H9 (cell line): ENCODE results near the gene ASTN1. TPM values are rescaled to one million over a fixed set of nuclear protein-coding genes. Genes with fewer than 3 reads are reported as not detected.

Experiments used
- DNase-seq: peaks from one replicate; pipeline ENCODE4 v3.0.0-alpha.2; 2017
- H2AFZ ChIP-seq: one replicate; pipeline ENCODE4 v1.6.1; 2013; ENCODE audit warnings: mild to moderate bottlenecking, low read length, control low read depth, moderate library complexity
- H2AK5ac ChIP-seq: 2 replicates; pipeline ENCODE4 v1.6.1; 2013; ENCODE audit warnings: low read length, control low read depth, mixed read lengths; ENCODE audit not compliant: insufficient read length
- H2BK120ac ChIP-seq: one replicate; pipeline ENCODE4 v1.6.1; 2013; ENCODE audit warnings: low read depth, mild to moderate bottlenecking, low read length, control low read depth, inconsistent platforms; ENCODE audit not compliant: poor library complexity, severe bottlenecking
- H2BK12ac ChIP-seq: 2 replicates; pipeline ENCODE4 v1.6.1; 2013; ENCODE audit warnings: low read length, control low read depth, mixed read lengths, low read depth; ENCODE audit not compliant: insufficient read length
- H2BK15ac ChIP-seq: 2 replicates; pipeline ENCODE4 v1.6.1; 2013; ENCODE audit warnings: low read depth, low read length, control low read depth
- H2BK20ac ChIP-seq: one replicate; pipeline ENCODE4 v1.6.1; 2013; ENCODE audit warnings: low read depth, mild to moderate bottlenecking, low read length, control low read depth, inconsistent platforms; ENCODE audit not compliant: poor library complexity, severe bottlenecking
- H2BK5ac ChIP-seq: 2 replicates; pipeline ENCODE4 v1.6.1; 2013; ENCODE audit warnings: low read length, control low read depth, mixed read lengths; ENCODE audit not compliant: insufficient read length
- H3K14ac ChIP-seq: 2 replicates; pipeline ENCODE4 v1.6.1; 2013; ENCODE audit warnings: low read length, control low read depth; ENCODE audit not compliant: insufficient read depth
- H3K18ac ChIP-seq: 2 replicates; pipeline ENCODE4 v1.6.1; 2013; ENCODE audit warnings: low read depth, mild to moderate bottlenecking, mixed read lengths, low read length, control low read depth; ENCODE audit not compliant: insufficient read length
- H3K23ac ChIP-seq: 2 replicates; pipeline ENCODE4 v1.6.1; 2013; ENCODE audit warnings: low read length, control low read depth, mixed read lengths, low read depth; ENCODE audit not compliant: insufficient read length
- H3K23me2 ChIP-seq: 2 replicates; pipeline ENCODE4 v1.6.1; 2013; ENCODE audit warnings: low read depth, mild to moderate bottlenecking, mixed read lengths, low read length, control low read depth; ENCODE audit not compliant: insufficient read length, poor library complexity, severe bottlenecking
- H3K27ac ChIP-seq: 2 replicates; pipeline ENCODE4 v1.5.1; 2013; ENCODE audit warnings: low read length, control low read depth, mixed read lengths, low read depth; ENCODE audit not compliant: insufficient read length
- H3K27me3 ChIP-seq: 2 replicates; pipeline ENCODE4 v1.6.1; 2013; ENCODE audit warnings: low read length, control low read depth, inconsistent platforms; ENCODE audit not compliant: insufficient read depth
- H3K4ac ChIP-seq: 2 replicates; pipeline ENCODE4 v1.6.1; 2013; ENCODE audit warnings: low read depth, mild to moderate bottlenecking, control low read depth, inconsistent platforms, low read length, moderate library complexity
- H3K4me1 ChIP-seq: 2 replicates; pipeline ENCODE4 v1.6.1; 2013; ENCODE audit warnings: low read length, control low read depth, inconsistent platforms; ENCODE audit not compliant: insufficient read depth
- H3K4me2 ChIP-seq: 2 replicates; pipeline ENCODE4 v1.6.1; 2013; ENCODE audit warnings: low read length, control low read depth, mixed read lengths; ENCODE audit not compliant: insufficient read length, insufficient read depth
- H3K56ac ChIP-seq: 2 replicates; pipeline ENCODE4 v1.6.1; 2013; ENCODE audit warnings: low read depth, mild to moderate bottlenecking, mixed read lengths, low read length, control low read depth; ENCODE audit not compliant: insufficient read length
- H3K79me1 ChIP-seq: 2 replicates; pipeline ENCODE4 v1.6.1; 2013; ENCODE audit warnings: low read depth, mild to moderate bottlenecking, moderate library complexity, low read length, control low read depth, inconsistent platforms; ENCODE audit not compliant: insufficient read depth, poor library complexity, severe bottlenecking
- H3K79me2 ChIP-seq: 2 replicates; pipeline ENCODE4 v1.6.1; 2013; ENCODE audit warnings: low read length, control low read depth, inconsistent platforms; ENCODE audit not compliant: insufficient read depth
- H3K9ac ChIP-seq: 2 replicates; pipeline ENCODE4 v1.6.1; 2013; ENCODE audit warnings: low read length, control low read depth, mixed read lengths; ENCODE audit not compliant: insufficient read length; ENCODE audit errors: extremely low read depth
- H3K9me3 ChIP-seq: one replicate; pipeline ENCODE4 v1.6.1; 2013; ENCODE audit warnings: low read depth, low read length, inconsistent platforms; ENCODE audit not compliant: control insufficient read depth
- H3T11ph ChIP-seq: one replicate; pipeline ENCODE4 v1.6.1; 2013; ENCODE audit warnings: mild to moderate bottlenecking, low read length, control low read depth, inconsistent platforms
- H4K20me1 ChIP-seq: one replicate; pipeline ENCODE4 v1.6.1; 2013; ENCODE audit not compliant: control insufficient read depth, insufficient read length, insufficient read depth
- H4K5ac ChIP-seq: 2 replicates; pipeline ENCODE4 v1.6.1; 2013; ENCODE audit warnings: low read depth, mild to moderate bottlenecking, mixed read lengths, low read length, control low read depth; ENCODE audit not compliant: insufficient read length
- H4K8ac ChIP-seq: replicated peaks from 2 replicates; pipeline ENCODE4 v1.6.1; 2013; ENCODE audit warnings: low read length, control low read depth, mixed read lengths, low read depth; ENCODE audit not compliant: insufficient read length
- H4K91ac ChIP-seq: 2 replicates; pipeline ENCODE4 v1.6.1; 2013; ENCODE audit warnings: low read depth, mild to moderate bottlenecking, moderate library complexity, mixed read lengths, low read length, control low read depth; ENCODE audit not compliant: insufficient read length
- H3K27ac Mint-ChIP-seq, 3 experiments: 2 replicates in 2 of 3; 3 replicates in 1 of 3; pipeline ENCODE4 v1.8.0; 2020 to 2021; ENCODE audit warnings: mixed read lengths in 3 of 3, mild to moderate bottlenecking in 1 of 3, moderate library complexity in 1 of 3
- H3K27me3 Mint-ChIP-seq: 2 replicates; pipeline ENCODE4 v1.8.0; 2021; ENCODE audit warnings: low read depth, mild to moderate bottlenecking, moderate library complexity, mixed read lengths
- H3K36me3 Mint-ChIP-seq, 3 experiments: 2 replicates in 2 of 3; 3 replicates in 1 of 3; pipeline ENCODE4 v1.8.0; 2020 to 2021; ENCODE audit warnings: low read depth in 3 of 3, mixed read lengths in 3 of 3; ENCODE audit not compliant: insufficient read depth in 1 of 3
- H3K4me1 Mint-ChIP-seq, 2 experiments: 2 replicates each; pipeline ENCODE4 v1.8.0; 2020; ENCODE audit warnings: mixed read lengths in 2 of 2
- H3K4me3 Mint-ChIP-seq, 2 experiments: 2 replicates in 1 of 2; 3 replicates in 1 of 2; pipeline ENCODE4 v1.8.0; 2020 to 2021; ENCODE audit warnings: mild to moderate bottlenecking in 2 of 2, mixed read lengths in 2 of 2, moderate library complexity in 1 of 2
- H3K9me3 Mint-ChIP-seq, 2 experiments: 2 replicates in 1 of 2; 3 replicates in 1 of 2; pipeline ENCODE4 v1.8.0; 2020; ENCODE audit warnings: mild to moderate bottlenecking in 2 of 2, mixed read lengths in 2 of 2, moderate library complexity in 1 of 2
- WGBS: extraction: QIAGEN DNeasy Blood & Tissue Kit; methylation state at CpG from one replicate; pipeline ENCODE4 v1.1.7; 2013; ENCODE audit warnings: missing lambda C conversion rate, low lambda C conversion rate, mixed read lengths; ENCODE audit not compliant: insufficient read length; ENCODE audit errors: extremely low coverage; 5-methylcytosine and 5-hydroxymethylcytosine counted together
- total RNA-seq: library from RNA; stranded (reverse); gene quantifications from 2 replicates; pipeline ENCODE4 v1.2.1, GENCODE V29; 2021
- TF ChIP-seq, protein P1 (sequence below): fragments of 200-600 bp; sonication (generic); conservative IDR thresholded peaks from 3 replicates; pipeline ENCODE4 v1.8.0; 2021; ENCODE audit warnings: antibody characterized with exemption, mild to moderate bottlenecking

ASTN1 gene
- total RNA-seq, 1 experiment from 2014 or later, result 0.98 TPM

DNA sequence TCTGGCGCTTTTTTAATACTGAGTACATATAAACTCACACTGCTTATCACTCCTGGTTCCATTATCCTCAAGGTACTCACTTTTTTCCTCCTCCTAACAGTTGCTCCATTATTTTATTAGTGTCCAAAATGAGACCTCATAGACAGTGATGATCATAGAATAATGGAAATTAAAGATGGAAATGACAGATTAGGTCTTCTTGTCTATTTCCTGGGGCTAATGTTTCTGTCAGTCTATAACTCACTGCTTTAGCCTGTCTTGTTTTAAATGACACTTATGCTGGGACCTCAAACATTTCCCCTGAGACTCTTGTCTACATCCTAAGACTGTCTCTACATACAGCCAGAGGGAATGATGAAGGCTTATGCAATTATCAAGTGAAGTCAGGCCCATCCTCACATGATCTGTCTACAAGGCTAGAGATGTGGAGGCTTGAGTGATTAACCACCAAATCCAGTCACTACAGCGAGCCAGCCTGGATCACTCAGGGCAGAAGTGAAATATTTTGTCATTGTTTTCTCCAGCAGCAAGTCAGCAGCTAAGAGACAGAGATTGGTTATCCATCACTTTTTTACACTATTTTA is 152.1 kb downstream of the ASTN1 start:
- H3K36me3 Mint-ChIP-seq, result peaks cover 0 to 3% (median 0%) of the 10 kb centered on the region in 3 experiments; a peak in 1 of 7 replicates
- Histone ChIP-seq H3K23me2 (no peaks in the 10 kb centered on the region), H4K20me1 (no peaks in the 10 kb centered on the region), H4K91ac (no peak overlapping the region), H3K23ac (no peak overlapping the region), H2AK5ac (no peak overlapping the region), H2BK5ac (no peak overlapping the region), H3K27ac (no peak overlapping the region), H3K27me3 (no peaks in the 10 kb centered on the region), H2BK15ac (no peak overlapping the region), H3K9me3 (no peaks in the 10 kb centered on the region), H3K18ac (no peak overlapping the region), H3K56ac (no peak overlapping the region), H3K4ac (no peak overlapping the region), H2BK120ac (no peak overlapping the region), H4K5ac (no peak overlapping the region), H3K4me2 (no peak overlapping the region), H4K8ac (no peak overlapping the region), H3K4me1 (no peaks in the 10 kb centered on the region), H2BK12ac (no peak overlapping the region), H3K79me1 (no peaks in the 10 kb centered on the region), H3K9ac (no peak overlapping the region), H2BK20ac (no peak overlapping the region), H2AFZ (no peak overlapping the region), H3K14ac (no peak overlapping the region), H3T11ph (no peak overlapping the region), H3K79me2 (no peaks in the 10 kb centered on the region)
- peaks cover 7% of the 10 kb centered on the region for H3K27me3 Mint-ChIP-seq
- TF ChIP-seq, protein P1, sequence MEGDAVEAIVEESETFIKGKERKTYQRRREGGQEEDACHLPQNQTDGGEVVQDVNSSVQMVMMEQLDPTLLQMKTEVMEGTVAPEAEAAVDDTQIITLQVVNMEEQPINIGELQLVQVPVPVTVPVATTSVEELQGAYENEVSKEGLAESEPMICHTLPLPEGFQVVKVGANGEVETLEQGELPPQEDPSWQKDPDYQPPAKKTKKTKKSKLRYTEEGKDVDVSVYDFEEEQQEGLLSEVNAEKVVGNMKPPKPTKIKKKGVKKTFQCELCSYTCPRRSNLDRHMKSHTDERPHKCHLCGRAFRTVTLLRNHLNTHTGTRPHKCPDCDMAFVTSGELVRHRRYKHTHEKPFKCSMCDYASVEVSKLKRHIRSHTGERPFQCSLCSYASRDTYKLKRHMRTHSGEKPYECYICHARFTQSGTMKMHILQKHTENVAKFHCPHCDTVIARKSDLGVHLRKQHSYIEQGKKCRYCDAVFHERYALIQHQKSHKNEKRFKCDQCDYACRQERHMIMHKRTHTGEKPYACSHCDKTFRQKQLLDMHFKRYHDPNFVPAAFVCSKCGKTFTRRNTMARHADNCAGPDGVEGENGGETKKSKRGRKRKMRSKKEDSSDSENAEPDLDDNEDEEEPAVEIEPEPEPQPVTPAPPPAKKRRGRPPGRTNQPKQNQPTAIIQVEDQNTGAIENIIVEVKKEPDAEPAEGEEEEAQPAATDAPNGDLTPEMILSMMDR, result no peak
- H3K4me3 Mint-ChIP-seq, result no peak overlapping the region
- WGBS, result no CpG with 5 or more reads among the region's 2 CpGs
- H3K27ac Mint-ChIP-seq, result peak overlapping the region in 1 of 3 experiments; percentile 28; a peak in 1 of 7 replicates
- H3K4me1 Mint-ChIP-seq, result peaks cover 0 to 5% of the 10 kb centered on the region in 2 experiments; a peak in 2 of 4 replicates
- H3K9me3 Mint-ChIP-seq, result no peaks in the 10 kb centered on the region
- DNase-seq, result no peak
